ENCODE results near the gene RAB9A. TPM values are rescaled to one million over a fixed set of nuclear protein-coding genes. Genes with fewer than 3 reads are reported as not detected.
A peak's percentile ranks its signal among the peaks of the same experiment; 100 is the strongest.

The RAB9A gene
- total and polyA plus RNA-seq, 10 of the 15 experiments (the other 5 are each of a cell fraction or from before 2014, with no cell fraction given) = 42.1 to 142 (median 49.9) TPM

DNA sequence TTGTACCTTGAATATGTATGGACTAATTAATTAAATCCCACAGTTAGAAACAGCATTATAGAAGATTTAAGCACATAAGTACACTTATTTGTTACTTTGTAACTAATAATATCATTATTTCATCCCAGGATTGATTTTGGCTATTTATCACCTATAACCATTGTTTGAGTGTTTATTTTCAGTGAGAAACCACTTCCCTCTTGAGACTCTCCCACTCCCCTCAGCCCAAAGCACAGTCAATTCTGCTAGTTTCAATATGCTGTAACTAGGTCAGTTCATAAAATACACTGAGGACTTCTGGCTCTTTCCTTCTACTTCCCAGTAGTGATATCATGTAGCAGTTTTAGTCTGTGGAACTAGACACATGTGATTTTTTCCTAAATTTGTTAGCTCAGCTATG, 61.9 kb downstream of the RAB9A start:
- ATAC-seq = peak; percentile 78
- TF ChIP-seq, protein P1, sequence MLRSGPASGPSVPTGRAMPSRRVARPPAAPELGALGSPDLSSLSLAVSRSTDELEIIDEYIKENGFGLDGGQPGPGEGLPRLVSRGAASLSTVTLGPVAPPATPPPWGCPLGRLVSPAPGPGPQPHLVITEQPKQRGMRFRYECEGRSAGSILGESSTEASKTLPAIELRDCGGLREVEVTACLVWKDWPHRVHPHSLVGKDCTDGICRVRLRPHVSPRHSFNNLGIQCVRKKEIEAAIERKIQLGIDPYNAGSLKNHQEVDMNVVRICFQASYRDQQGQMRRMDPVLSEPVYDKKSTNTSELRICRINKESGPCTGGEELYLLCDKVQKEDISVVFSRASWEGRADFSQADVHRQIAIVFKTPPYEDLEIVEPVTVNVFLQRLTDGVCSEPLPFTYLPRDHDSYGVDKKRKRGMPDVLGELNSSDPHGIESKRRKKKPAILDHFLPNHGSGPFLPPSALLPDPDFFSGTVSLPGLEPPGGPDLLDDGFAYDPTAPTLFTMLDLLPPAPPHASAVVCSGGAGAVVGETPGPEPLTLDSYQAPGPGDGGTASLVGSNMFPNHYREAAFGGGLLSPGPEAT (IDR thresholded peaks at IDR 0.05; ENCODE audit: low read depth) = peak; percentile 44; the same call in 1 of the 2 replicates
- TF ChIP-seq JUND (IDR thresholded peaks at IDR 0.05; ENCODE audit: low read depth, low read length) (0 out of 2 replicates have a peak, but pooled peaks have one; percentile 10), BMI1 (IDR thresholded peaks at IDR 0.05; ENCODE audit: borderline replicate concordance) (peak; percentile 53; the same call in 1 of the 2 replicates), IKZF2 (IDR thresholded peaks at IDR 0.05) (peak; percentile 90 to 91), IRF4 (IDR thresholded peaks at IDR 0.05; ENCODE audit: low read depth, low read length) (peak; percentile 80), GATAD2B (conservative IDR thresholded peaks at IDR 0.05; ENCODE audit: low read depth) (peak; percentile 43), WRNIP1 (IDR thresholded peaks at IDR 0.05; ENCODE audit: borderline replicate concordance, low read depth, low read length) (no peak), RAD21 (IDR thresholded peaks at IDR 0.05; ENCODE audit: insufficient read depth, low read depth, low read length) (no peak), SPI1 (IDR thresholded peaks at IDR 0.05; ENCODE audit: borderline replicate concordance, insufficient read depth, low read depth, low read length) (peak; percentile 71), SIN3A (IDR thresholded peaks at IDR 0.05; ENCODE audit: low read depth, low read length) (no peak), RUNX3 (IDR thresholded peaks at IDR 0.05; ENCODE audit: low read length) (peak; percentile 87), NBN (IDR thresholded peaks at IDR 0.05) (no peak; the same call in 1 of the 2 replicates), TCF3 (IDR thresholded peaks at IDR 0.05; ENCODE audit: borderline replicate concordance, insufficient read depth, low read depth, low read length) (no peak), DPF2 (IDR thresholded peaks at IDR 0.05) (peak; percentile 65), MEF2B (IDR thresholded peaks at IDR 0.05; ENCODE audit: partially characterized antibody, poor library complexity, severe bottlenecking) (peak; percentile 98)
- TF ChIP-seq, protein P2, sequence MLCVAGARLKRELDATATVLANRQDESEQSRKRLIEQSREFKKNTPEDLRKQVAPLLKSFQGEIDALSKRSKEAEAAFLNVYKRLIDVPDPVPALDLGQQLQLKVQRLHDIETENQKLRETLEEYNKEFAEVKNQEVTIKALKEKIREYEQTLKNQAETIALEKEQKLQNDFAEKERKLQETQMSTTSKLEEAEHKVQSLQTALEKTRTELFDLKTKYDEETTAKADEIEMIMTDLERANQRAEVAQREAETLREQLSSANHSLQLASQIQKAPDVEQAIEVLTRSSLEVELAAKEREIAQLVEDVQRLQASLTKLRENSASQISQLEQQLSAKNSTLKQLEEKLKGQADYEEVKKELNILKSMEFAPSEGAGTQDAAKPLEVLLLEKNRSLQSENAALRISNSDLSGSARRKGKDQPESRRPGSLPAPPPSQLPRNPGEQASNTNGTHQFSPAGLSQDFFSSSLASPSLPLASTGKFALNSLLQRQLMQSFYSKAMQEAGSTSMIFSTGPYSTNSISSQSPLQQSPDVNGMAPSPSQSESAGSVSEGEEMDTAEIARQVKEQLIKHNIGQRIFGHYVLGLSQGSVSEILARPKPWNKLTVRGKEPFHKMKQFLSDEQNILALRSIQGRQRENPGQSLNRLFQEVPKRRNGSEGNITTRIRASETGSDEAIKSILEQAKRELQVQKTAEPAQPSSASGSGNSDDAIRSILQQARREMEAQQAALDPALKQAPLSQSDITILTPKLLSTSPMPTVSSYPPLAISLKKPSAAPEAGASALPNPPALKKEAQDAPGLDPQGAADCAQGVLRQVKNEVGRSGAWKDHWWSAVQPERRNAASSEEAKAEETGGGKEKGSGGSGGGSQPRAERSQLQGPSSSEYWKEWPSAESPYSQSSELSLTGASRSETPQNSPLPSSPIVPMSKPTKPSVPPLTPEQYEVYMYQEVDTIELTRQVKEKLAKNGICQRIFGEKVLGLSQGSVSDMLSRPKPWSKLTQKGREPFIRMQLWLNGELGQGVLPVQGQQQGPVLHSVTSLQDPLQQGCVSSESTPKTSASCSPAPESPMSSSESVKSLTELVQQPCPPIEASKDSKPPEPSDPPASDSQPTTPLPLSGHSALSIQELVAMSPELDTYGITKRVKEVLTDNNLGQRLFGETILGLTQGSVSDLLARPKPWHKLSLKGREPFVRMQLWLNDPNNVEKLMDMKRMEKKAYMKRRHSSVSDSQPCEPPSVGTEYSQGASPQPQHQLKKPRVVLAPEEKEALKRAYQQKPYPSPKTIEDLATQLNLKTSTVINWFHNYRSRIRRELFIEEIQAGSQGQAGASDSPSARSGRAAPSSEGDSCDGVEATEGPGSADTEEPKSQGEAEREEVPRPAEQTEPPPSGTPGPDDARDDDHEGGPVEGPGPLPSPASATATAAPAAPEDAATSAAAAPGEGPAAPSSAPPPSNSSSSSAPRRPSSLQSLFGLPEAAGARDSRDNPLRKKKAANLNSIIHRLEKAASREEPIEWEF (IDR thresholded peaks at IDR 0.05; ENCODE audit: insufficient replicate concordance, low read depth, low read length) = peak; percentile 91
- TF ChIP-seq, protein P3, sequence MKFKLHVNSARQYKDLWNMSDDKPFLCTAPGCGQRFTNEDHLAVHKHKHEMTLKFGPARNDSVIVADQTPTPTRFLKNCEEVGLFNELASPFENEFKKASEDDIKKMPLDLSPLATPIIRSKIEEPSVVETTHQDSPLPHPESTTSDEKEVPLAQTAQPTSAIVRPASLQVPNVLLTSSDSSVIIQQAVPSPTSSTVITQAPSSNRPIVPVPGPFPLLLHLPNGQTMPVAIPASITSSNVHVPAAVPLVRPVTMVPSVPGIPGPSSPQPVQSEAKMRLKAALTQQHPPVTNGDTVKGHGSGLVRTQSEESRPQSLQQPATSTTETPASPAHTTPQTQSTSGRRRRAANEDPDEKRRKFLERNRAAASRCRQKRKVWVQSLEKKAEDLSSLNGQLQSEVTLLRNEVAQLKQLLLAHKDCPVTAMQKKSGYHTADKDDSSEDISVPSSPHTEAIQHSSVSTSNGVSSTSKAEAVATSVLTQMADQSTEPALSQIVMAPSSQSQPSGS (IDR thresholded peaks at IDR 0.05; ENCODE audit: low read length) = peak; percentile 79

More for the DNA sequence above, 61.9 kb downstream of the RAB9A start:
- RAD21 ChIA-PET (ENCODE audit: unreplicated experiment) = interaction anchor here (0.9 to 15.7 kb wide), 21 partner anchors 8 to 281 kb away, joined by 3 to 175 read pairs (median 9); partner anchors contain the start of genes GEMIN8, OFD1 and TRAPPC2
- Histone ChIP-seq H2AFZ (ENCODE audit: control insufficient read depth, low read depth, low read length) (no peak overlapping the region), H3K27ac (ENCODE audit: control insufficient read depth, insufficient read depth) (peak overlapping the region; percentile 57; the same call in 1 of the 2 replicates), H4K20me1 (ENCODE audit: control insufficient read depth, insufficient read depth) (no peaks in the 10 kb centered on the region), H3K4me3 (no peak overlapping the region), H3K27me3 (replicated peaks in 1 of 2; ENCODE audit: control insufficient read depth in 2 of 2, insufficient read depth in 2 of 2, low read length in 1 of 2) (no peaks in the 10 kb centered on the region), H3K4me2 (ENCODE audit: control insufficient read depth, insufficient read depth) (peak overlapping the region; percentile 59), H3K36me3 (ENCODE audit: control insufficient read depth in 2 of 2, insufficient read depth in 2 of 2, low read length in 1 of 2) (peaks cover 0 to 16% of the 10 kb centered on the region in 2 experiments; a peak in 3 of 4 replicates), H3K79me2 (ENCODE audit: control insufficient read depth, insufficient read depth, low read length) (no peaks in the 10 kb centered on the region; the same call in none of the 2 replicates), H3K4me1 (ENCODE audit: control insufficient read depth, insufficient read depth, low read length) (peaks cover 40% of the 10 kb centered on the region), H3K9me3 (replicated peaks; ENCODE audit: control insufficient read depth, insufficient read depth, low read length) (no peaks in the 10 kb centered on the region), H3K9ac (ENCODE audit: control insufficient read depth, insufficient read depth, low read length) (peak overlapping the region; percentile 30)
- intact Hi-C loops (cut with micrococcal nuclease; ENCODE audit: unreplicated experiment) = loop anchor here (1.0 to 5.0 kb wide), 6 partner anchors 54 to 664 kb away; partner anchors contain the start of gene GEMIN8
- in situ Hi-C loops (cut with MboI) = no loop called here
- BruUV-seq (replicated peaks) = no TSS peak
- SMC1A ChIA-PET (ENCODE audit: uncharacterized antibody, unreplicated experiment) = interaction anchor here (0.6 to 14.7 kb wide), 25 partner anchors 9 to 1451 kb away, joined by 3 to 198 read pairs (median 6); partner anchors contain the start of genes GEMIN8, OFD1 and TRAPPC2
- POLR2A ChIA-PET = interaction anchor here (0.7 to 2.1 kb wide), 5 partner anchors 11 to 128 kb away, joined by 3 to 9 read pairs (median 6); partner anchors contain the start of genes OFD1 and TRAPPC2
- DNase-seq (ENCODE audit: low read depth, low spot score) (no peak), FAIRE-seq (peak; percentile 54)
- CTCF ChIA-PET = interaction anchor here (0.5 to 11.5 kb wide), 22 partner anchors 9 to 284 kb away, joined by 3 to 113 read pairs (median 5); partner anchors contain the start of genes GEMIN8, OFD1, RAB9A and TRAPPC2
